HG03575 (cell line): Measurements from ENCODE around the gene PLXNA3.
A peak's percentile ranks its signal among the peaks of the same experiment; 100 is the strongest.
"Not testable (repeated sequence)": the region's sequence is repeated elsewhere in the genome, so short reads cannot be mapped to it uniquely, and the experiment has no call there.

Experiments
- ATAC-seq: cut with Tn5 transposase; IDR thresholded peaks from one replicate; pipeline ENCODE4 v1.9.1; 2021; ENCODE audit not compliant: unreplicated experiment, insufficient number of reproducible peaks, low FRiP score; ENCODE audit errors: extremely low read depth

The PLXNA3 gene

DNA sequence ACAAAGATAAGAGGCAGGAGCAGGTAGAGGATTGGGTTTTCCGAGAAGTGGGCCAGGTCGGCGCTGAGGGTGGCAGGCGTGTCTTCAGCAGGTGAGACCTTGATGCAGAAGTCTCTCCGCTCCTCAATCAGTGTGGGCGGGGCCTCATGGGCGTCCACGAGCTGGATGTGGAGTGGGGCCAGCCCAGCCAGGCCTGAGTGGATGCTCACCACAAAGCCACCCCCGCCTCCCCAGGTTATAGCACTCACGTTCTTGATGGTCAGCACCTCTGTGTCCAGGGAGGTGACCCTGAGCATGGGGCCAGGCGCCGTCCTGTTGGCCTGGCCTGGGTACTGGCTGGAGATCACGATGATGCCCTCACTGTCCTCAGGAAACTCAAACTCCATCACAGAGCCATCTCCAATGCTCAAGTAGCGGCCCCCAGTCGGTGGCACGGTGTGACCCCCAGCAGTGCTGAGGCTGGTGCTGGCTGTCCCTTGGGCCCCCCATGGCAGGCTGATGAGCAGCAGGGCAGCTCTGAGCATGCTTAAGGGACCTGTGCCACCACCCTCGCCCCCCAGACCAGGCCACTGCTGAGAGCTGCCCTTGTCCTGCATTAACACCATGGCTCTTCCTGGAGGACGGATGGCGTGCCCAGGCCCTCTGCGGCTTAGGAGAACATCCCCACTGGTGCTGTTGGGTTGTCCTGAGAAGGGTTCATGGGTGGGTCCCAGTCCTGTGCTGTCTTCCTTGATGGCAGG is 30.4 kb downstream of the PLXNA3 start:
- ATAC-seq = no peak

DNA sequence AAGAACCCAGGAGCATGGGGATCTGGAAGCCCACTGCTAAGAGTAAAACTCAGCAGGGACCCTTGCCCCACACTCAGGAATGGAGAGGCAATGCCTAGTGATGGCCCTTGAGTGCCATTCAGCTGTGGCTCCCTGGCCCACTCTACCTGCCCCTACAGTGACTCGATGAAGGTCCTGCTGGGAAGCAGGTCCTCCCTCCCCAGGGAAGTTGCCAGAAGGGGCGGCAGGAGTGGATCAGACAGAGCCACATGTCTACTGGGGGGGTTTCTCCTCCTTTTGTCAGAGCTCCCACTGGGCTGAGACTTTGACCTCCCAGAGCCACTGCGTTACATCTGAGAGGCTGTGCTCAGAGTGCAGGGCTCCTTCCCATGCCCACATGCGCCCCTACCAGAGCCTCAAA is 31.1 kb downstream of the PLXNA3 start:
- ATAC-seq = no peak

DNA sequence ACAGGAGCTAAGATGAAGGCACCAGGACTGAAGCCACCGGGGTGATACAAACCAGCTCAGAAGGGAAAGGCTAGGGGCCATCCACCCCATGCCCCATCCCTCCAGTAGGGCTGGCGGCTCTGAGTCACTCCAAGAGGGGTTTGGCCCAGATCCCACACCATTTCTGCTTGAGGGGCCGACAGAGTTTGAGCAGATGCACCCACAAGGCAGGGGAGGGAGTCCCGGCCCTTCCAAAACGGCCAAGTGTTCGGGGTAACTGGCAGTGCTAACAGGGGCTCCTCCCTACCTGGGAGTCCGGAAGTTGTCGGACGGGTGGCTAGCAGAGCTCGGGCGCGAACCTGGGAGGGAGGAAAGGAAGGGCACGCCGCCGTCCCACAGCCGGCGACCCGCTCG is 31.9 kb downstream of the PLXNA3 start:
- peak; percentile 8 for ATAC-seq

DNA sequence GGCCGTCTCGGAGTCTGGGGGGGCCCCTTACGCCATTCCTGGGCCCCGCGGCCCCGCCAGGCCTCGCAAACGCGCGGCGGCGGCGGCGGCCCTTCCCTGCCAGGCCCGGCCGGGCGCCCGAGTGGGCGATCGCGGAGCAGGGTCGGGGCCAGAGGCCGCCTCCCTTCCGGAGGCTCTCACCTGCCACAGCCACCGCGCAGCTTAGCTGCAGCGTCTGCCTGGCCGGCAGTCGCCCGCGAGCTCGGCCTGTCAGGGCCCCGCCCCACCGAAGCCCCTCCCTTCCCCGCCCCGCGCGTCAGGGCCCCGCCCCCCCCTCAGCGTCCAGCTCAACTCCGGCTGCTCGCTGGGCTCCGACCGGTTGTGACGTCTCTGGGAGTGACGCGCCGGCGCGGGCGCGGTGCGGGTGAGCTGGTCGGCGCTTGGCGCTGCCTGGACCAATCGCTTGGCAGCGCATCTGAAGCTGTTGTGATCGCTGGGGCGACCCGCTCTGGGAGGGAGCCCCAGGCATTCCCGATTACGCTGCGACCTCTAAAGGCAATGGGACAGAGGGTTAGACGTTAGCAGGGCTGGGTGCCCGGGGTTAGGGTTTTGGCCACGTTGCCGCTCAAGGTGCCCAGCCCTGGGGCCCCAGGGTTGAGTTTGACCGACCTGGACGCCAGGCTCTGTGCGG is 32.5 kb downstream of the PLXNA3 start, which contains the start of gene SLC10A3:
SLC10A3 (minus strand) TSS at position 216 of the 670 bp plus-strand sequence. CDS start 1,689 bp downstream, outside the sequence.
- ATAC-seq = peak; percentile 33

DNA sequence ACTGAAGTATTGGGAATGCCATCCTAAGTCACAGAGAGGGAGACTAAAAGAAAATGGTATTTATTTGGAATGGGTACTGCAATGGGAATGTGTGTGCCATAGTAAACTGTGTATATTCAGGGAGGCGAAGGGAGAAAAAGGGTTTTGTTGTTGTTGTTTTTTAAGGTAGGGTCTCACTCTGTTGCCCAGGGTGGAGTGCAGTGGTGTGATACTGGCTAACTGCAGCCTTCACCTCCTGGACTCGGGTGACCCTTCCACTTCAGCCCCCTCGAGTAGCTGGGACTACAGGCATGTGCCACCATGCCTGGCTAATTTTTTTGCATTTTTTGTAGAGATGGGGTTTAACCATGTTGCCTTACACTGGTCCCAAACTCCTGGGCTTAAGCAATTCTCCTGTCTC is 36.6 kb downstream of the PLXNA3 start:
- no peak for ATAC-seq

DNA sequence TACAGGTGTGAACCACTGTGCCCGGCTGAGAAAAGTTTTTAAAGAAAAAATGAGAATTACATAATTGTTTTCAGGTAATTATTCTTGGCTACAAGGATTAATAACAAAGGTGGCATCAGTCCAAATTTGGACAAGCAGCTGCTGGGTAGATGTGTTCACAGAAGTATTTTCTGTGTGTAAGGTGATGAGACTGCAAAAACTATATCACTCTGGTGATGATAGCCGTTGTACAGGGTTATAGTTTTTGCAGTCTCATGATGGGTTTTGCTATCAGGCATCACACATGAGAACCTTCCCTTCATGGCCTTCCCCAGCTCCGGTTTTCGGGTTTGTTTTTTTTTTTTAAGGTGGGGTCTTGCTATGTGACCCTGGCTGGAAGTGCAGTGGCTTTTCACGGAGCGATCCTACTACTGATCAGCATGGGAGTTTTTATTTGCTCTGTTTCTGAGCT is 37.4 kb downstream of the PLXNA3 start:
- ATAC-seq = no peak

DNA sequence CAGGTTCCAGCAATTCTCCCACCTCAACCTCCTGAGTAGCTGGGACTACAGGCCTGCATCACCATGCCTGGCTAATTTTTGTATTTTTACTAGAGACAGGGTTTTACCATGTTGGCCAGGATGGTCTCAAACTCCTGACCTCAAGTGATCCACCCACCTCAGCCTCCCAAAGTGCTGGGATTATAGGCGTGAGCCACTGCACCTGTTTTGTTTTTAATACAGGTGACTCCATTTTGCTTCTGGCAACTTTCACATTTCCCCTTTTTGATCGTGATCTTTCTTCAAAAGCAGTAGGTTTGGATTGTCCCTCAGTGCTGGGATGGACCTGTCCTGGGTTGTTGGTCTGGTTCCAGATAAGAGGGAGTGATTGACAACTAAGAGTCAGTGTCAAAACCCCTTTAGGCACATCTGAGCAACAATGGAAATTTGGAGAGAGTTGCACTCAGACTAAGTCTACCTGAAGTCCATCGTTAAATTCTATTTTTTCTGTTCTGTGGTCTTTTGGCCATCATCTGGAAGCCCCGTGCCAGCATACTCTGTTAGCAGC is 38.6 kb downstream of the PLXNA3 start:
- not testable (repeated sequence) for ATAC-seq

DNA sequence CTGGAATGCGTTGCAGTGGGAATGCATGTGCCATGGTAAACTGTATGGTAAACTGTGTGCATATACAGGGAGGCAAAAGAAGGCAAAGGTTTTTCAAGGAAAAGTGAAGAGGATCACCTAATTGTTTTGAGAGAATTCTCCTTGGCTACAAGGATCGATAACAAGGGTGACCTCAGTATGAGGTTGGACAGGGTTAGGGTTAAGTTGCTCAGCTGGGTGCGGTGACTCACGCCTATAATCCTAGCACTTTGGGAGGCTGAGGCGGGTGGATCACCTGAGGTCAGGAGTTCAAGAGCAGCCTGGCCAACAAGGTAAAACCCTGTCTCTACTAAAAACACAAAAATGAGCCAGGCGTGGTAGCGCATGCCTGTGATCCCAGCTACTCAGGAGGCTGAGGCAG is 43.3 kb downstream of the PLXNA3 start:
- not testable (repeated sequence) for ATAC-seq

DNA sequence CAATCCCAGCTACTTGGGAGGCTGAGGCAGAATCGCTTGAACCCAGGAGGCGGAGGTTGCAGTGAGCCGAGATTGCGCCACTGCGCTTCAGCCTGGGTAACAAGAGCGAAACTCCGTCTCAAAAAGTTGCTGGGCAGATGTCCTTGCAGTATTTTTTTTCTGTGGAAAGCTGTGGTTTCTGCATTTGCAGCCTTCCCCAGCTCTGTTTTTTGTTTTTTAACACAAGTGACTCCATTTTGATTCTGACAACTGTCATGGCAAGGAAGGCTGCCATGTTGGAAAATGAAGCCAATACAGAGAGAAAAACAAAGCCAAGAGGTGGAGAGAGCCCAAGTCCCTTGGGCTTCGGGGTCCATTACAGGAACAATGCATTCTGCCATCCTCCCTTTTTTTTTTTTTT is 44.0 kb downstream of the PLXNA3 start:
- ATAC-seq = no peak

DNA sequence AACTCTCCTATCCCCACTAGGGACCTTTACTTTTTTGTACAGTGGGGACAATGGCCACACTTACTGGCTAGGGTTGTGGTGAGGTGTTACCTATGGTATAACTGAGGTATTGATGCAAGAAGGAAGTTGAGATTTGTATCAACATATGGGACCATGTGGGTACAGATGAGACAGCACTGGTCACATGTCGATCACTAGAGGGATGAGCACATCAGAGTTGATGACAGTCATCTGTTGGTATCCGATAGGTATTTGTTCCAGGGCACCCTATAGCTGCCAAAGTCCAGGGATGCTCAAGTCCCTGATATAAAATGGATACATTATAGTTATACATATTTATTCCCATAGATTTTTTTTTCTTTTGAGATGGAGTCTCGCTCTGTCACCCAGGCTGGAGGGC is 44.9 kb downstream of the PLXNA3 start:
- no peak for ATAC-seq

DNA sequence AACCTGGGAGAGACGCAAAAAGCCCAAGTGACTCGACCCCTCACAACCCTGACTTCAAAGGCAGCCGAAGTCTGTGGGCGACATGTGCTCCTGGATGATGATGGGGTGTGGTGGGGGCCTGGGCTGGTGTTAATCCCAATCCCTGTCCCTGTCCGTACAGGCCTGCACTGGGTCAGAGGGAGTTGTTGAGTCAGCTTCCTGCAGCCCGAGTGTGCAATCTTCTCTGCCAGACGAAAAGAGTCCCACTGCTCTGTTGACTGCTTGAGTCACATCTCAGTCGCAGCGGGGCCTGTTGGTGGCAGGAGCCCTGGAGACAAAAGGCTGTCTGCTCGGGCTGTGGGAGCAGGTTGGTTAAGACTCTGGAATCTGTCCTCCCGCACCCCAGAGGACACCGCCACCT is 47.7 kb downstream of the PLXNA3 start:
- no peak for ATAC-seq

DNA sequence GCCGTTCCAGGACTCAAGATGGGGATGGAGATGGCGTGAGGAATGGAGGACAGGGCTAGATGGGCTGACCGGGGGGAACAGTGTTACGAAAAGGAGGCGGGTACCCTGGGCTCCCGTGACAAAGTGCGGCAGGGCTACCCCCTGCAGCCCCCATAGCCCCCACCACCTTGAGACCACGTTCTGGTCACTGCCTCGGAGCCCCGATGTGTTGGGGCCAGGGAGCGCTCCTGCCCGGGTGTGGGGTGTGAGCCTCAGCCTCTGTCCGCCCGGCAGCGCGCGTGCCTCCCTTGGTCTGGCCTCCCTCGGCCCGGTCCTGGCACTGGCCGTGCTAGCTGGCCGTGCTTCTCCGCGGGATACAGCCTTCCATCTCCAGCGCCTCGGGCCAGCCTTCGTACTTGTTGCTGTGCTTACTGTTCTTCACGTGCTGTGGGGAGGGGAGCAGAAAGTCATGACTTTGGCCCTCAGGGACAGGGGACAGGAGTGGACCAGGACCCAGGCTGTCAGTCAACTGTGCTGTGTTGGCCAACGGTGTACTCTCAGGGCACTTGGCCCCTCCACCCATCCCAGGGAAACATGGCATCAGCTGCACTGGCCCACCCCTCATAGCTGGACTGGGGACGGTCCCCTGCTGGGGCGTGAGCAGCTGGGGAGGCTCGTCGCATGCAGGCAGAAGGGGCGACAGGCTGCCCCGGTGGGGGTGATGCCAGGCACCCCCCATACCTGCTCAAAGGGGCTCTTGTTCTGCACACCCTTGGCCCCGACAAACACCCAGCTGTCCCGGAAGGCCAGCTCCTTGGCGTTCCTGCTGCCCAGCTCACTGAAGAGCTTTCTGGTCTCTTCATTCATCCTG is 48.6 kb downstream of the PLXNA3 start:
- ATAC-seq = no peak

DNA sequence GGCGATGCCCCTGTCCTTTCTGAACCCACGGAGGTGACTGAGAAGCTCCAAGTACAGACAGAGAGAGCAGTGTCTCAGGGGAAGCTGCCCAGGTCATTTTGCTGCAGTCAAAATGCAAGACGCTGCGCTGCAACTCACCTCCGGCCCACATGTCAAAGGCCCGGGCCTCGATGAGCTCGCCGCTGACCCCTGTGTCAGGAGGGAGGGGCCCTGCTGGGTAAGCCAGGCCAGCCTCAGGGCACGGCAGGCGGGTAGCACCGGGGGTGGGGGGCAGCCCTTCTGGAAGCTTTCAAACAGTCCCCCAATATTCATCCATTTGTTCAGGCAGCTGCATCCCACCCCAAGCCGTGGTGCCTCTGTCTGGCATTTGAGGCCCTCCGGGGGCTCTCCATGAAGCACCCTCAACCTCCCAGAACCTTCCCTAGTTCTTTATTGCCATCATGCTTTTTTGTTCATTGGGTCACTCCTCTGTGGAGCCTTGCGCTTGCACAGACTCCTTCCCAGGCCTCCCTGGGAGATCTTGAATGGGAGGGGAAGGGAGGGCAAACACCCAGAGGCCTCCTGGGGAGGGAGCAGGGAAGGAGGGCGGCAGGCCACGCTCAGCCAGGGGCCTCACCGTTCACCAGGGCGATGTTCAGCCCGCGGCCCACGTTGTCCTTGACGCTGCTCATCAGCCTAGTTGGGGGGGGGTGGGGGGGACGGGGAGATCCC is 49.7 kb downstream of the PLXNA3 start:
- no peak for ATAC-seq

DNA sequence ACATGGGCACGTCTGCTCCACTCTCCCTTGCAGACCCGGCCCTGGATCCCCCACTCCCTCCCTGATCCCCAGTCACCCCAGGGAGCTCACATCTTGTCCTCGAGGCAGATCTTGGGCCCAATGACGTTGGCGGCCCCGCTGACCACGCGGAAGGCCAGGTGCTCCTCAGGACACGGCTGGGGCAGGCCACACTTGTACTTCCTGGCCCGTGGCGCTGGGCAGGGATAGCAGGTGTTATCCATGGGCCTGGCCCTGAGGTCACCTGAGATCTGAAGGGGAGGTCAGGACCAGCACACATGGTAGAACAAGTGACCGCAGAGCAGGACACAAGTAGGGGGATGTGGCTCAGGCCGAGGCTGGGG is 50.3 kb downstream of the PLXNA3 start:
- ATAC-seq = no peak

DNA sequence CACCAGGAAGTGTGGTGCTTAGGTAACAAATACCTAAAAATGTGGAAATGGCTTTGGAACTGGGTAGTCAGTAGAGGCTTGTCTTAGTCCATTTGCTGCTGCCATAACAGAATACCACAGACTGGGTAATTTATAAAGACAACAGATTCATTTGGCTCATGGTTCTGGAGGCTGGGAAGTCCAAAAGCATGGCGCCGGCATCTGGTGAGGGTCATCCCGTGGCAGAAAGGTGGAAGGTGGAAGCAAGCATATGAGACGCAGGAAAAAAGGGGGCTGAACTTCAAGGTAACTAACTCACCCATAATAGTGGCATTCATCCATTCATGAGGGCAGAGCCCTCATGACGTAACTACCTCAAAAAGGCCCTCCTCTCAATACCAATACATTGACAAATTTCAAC is 51.4 kb downstream of the PLXNA3 start:
- no peak for ATAC-seq

DNA sequence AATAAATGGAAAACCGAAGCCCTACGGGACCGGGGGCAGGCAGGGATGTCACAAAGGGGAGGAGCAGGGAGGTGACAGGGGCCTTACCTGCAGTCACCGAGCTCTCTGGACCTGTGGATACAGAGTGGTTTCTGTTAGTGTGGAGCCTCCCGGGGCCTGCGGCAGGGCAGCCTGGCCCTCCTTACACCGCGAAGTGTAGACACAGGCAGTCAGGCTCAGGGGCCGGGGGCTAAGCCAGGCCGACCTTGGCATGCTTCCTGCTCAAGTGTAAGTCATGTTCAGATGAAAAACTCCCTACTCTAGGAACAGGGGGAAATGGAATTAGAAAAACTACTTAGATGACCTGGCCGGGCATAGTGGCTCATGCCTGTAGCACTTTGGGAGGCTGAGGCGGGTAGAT is 53.7 kb downstream of the PLXNA3 start:
- no peak for ATAC-seq

DNA sequence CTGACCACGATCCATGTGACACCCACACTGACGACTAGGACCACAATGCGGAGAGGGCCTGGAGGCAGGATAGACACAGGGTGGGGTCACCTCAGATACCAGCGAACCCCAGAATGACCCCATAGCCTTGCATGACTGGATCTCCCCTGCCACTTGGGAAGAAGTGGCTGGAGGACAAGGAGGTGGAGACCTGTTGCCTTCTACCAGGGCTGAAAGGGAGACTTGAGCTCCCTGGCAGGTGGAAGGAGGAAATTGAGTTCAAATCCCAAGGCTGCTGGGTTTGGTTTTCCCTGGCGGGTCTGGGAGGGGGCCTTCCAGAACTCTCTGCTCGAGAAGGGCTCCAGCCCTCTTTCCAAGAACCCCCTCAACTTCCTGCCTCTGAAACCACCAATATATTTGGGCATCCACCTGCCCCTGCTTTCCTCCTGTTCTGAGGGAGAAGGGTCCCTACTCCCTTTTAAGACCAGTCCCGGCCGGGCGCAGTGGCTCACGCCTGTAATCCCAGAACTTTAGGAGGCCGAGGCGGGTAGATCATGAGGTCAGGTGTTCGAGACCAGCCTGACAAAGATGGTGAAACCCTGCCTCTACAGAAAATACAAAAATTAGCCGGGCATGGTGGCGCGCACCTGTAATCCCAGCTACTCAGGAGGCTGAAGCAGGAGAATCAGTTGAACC is 54.9 kb downstream of the PLXNA3 start:
- ATAC-seq = no peak

DNA sequence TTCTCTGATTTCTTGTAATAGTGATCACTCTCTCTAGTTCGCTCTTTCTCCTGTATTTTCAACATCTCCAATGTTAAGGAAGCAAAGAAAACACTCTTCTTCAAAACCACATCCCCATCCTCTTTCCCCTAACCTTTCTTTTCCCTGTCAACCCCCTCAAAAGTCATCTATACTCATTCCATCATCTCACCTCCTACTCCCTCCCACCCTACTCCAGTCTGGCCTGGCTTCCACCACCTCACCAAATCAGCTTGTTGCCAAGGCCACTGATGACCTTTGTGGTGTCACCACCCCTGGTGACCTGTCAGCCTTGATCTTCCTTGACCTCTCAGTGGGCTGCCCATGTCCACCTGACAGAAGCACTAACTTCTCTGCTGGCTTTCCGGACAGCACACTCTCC is 55.6 kb downstream of the PLXNA3 start:
- ATAC-seq = no peak
